H9 (cell line): ENCODE results near the gene FAM78B. TPM values are rescaled to one million over a fixed set of nuclear protein-coding genes. Genes with fewer than 3 reads are reported as not detected.

Experiments
- DNase-seq: peaks from one replicate; pipeline ENCODE4 v3.0.0-alpha.2; 2017
- H2AFZ ChIP-seq: one replicate; pipeline ENCODE4 v1.6.1; 2013; ENCODE audit warnings: mild to moderate bottlenecking, low read length, control low read depth, moderate library complexity
- H2AK5ac ChIP-seq: 2 replicates; pipeline ENCODE4 v1.6.1; 2013; ENCODE audit warnings: low read length, control low read depth, mixed read lengths; ENCODE audit not compliant: insufficient read length
- H2BK120ac ChIP-seq: one replicate; pipeline ENCODE4 v1.6.1; 2013; ENCODE audit warnings: low read depth, mild to moderate bottlenecking, low read length, control low read depth, inconsistent platforms; ENCODE audit not compliant: poor library complexity, severe bottlenecking
- H2BK12ac ChIP-seq: 2 replicates; pipeline ENCODE4 v1.6.1; 2013; ENCODE audit warnings: low read length, control low read depth, mixed read lengths, low read depth; ENCODE audit not compliant: insufficient read length
- H2BK15ac ChIP-seq: 2 replicates; pipeline ENCODE4 v1.6.1; 2013; ENCODE audit warnings: low read depth, low read length, control low read depth
- H2BK20ac ChIP-seq: one replicate; pipeline ENCODE4 v1.6.1; 2013; ENCODE audit warnings: low read depth, mild to moderate bottlenecking, low read length, control low read depth, inconsistent platforms; ENCODE audit not compliant: poor library complexity, severe bottlenecking
- H2BK5ac ChIP-seq: 2 replicates; pipeline ENCODE4 v1.6.1; 2013; ENCODE audit warnings: low read length, control low read depth, mixed read lengths; ENCODE audit not compliant: insufficient read length
- H3K14ac ChIP-seq: 2 replicates; pipeline ENCODE4 v1.6.1; 2013; ENCODE audit warnings: low read length, control low read depth; ENCODE audit not compliant: insufficient read depth
- H3K18ac ChIP-seq: 2 replicates; pipeline ENCODE4 v1.6.1; 2013; ENCODE audit warnings: low read depth, mild to moderate bottlenecking, mixed read lengths, low read length, control low read depth; ENCODE audit not compliant: insufficient read length
- H3K23ac ChIP-seq: 2 replicates; pipeline ENCODE4 v1.6.1; 2013; ENCODE audit warnings: low read length, control low read depth, mixed read lengths, low read depth; ENCODE audit not compliant: insufficient read length
- H3K23me2 ChIP-seq: 2 replicates; pipeline ENCODE4 v1.6.1; 2013; ENCODE audit warnings: low read depth, mild to moderate bottlenecking, mixed read lengths, low read length, control low read depth; ENCODE audit not compliant: insufficient read length, poor library complexity, severe bottlenecking
- H3K27ac ChIP-seq: 2 replicates; pipeline ENCODE4 v1.5.1; 2013; ENCODE audit warnings: low read length, control low read depth, mixed read lengths, low read depth; ENCODE audit not compliant: insufficient read length
- H3K27me3 ChIP-seq: 2 replicates; pipeline ENCODE4 v1.6.1; 2013; ENCODE audit warnings: low read length, control low read depth, inconsistent platforms; ENCODE audit not compliant: insufficient read depth
- H3K4ac ChIP-seq: 2 replicates; pipeline ENCODE4 v1.6.1; 2013; ENCODE audit warnings: low read depth, mild to moderate bottlenecking, control low read depth, inconsistent platforms, low read length, moderate library complexity
- H3K4me1 ChIP-seq: 2 replicates; pipeline ENCODE4 v1.6.1; 2013; ENCODE audit warnings: low read length, control low read depth, inconsistent platforms; ENCODE audit not compliant: insufficient read depth
- H3K4me2 ChIP-seq: 2 replicates; pipeline ENCODE4 v1.6.1; 2013; ENCODE audit warnings: low read length, control low read depth, mixed read lengths; ENCODE audit not compliant: insufficient read length, insufficient read depth
- H3K56ac ChIP-seq: 2 replicates; pipeline ENCODE4 v1.6.1; 2013; ENCODE audit warnings: low read depth, mild to moderate bottlenecking, mixed read lengths, low read length, control low read depth; ENCODE audit not compliant: insufficient read length
- H3K79me1 ChIP-seq: 2 replicates; pipeline ENCODE4 v1.6.1; 2013; ENCODE audit warnings: low read depth, mild to moderate bottlenecking, moderate library complexity, low read length, control low read depth, inconsistent platforms; ENCODE audit not compliant: insufficient read depth, poor library complexity, severe bottlenecking
- H3K79me2 ChIP-seq: 2 replicates; pipeline ENCODE4 v1.6.1; 2013; ENCODE audit warnings: low read length, control low read depth, inconsistent platforms; ENCODE audit not compliant: insufficient read depth
- H3K9ac ChIP-seq: 2 replicates; pipeline ENCODE4 v1.6.1; 2013; ENCODE audit warnings: low read length, control low read depth, mixed read lengths; ENCODE audit not compliant: insufficient read length; ENCODE audit errors: extremely low read depth
- H3K9me3 ChIP-seq: one replicate; pipeline ENCODE4 v1.6.1; 2013; ENCODE audit warnings: low read depth, low read length, inconsistent platforms; ENCODE audit not compliant: control insufficient read depth
- H3T11ph ChIP-seq: one replicate; pipeline ENCODE4 v1.6.1; 2013; ENCODE audit warnings: mild to moderate bottlenecking, low read length, control low read depth, inconsistent platforms
- H4K20me1 ChIP-seq: one replicate; pipeline ENCODE4 v1.6.1; 2013; ENCODE audit not compliant: control insufficient read depth, insufficient read length, insufficient read depth
- H4K5ac ChIP-seq: 2 replicates; pipeline ENCODE4 v1.6.1; 2013; ENCODE audit warnings: low read depth, mild to moderate bottlenecking, mixed read lengths, low read length, control low read depth; ENCODE audit not compliant: insufficient read length
- H4K8ac ChIP-seq: replicated peaks from 2 replicates; pipeline ENCODE4 v1.6.1; 2013; ENCODE audit warnings: low read length, control low read depth, mixed read lengths, low read depth; ENCODE audit not compliant: insufficient read length
- H4K91ac ChIP-seq: 2 replicates; pipeline ENCODE4 v1.6.1; 2013; ENCODE audit warnings: low read depth, mild to moderate bottlenecking, moderate library complexity, mixed read lengths, low read length, control low read depth; ENCODE audit not compliant: insufficient read length
- H3K27ac Mint-ChIP-seq, 3 experiments: 2 replicates in 2 of 3; 3 replicates in 1 of 3; pipeline ENCODE4 v1.8.0; 2020 to 2021; ENCODE audit warnings: mixed read lengths in 3 of 3, mild to moderate bottlenecking in 1 of 3, moderate library complexity in 1 of 3
- H3K27me3 Mint-ChIP-seq: 2 replicates; pipeline ENCODE4 v1.8.0; 2021; ENCODE audit warnings: low read depth, mild to moderate bottlenecking, moderate library complexity, mixed read lengths
- H3K36me3 Mint-ChIP-seq, 3 experiments: 2 replicates in 2 of 3; 3 replicates in 1 of 3; pipeline ENCODE4 v1.8.0; 2020 to 2021; ENCODE audit warnings: low read depth in 3 of 3, mixed read lengths in 3 of 3; ENCODE audit not compliant: insufficient read depth in 1 of 3
- H3K4me1 Mint-ChIP-seq, 2 experiments: 2 replicates each; pipeline ENCODE4 v1.8.0; 2020; ENCODE audit warnings: mixed read lengths in 2 of 2
- H3K4me3 Mint-ChIP-seq, 2 experiments: 2 replicates in 1 of 2; 3 replicates in 1 of 2; pipeline ENCODE4 v1.8.0; 2020 to 2021; ENCODE audit warnings: mild to moderate bottlenecking in 2 of 2, mixed read lengths in 2 of 2, moderate library complexity in 1 of 2
- H3K9me3 Mint-ChIP-seq, 2 experiments: 2 replicates in 1 of 2; 3 replicates in 1 of 2; pipeline ENCODE4 v1.8.0; 2020; ENCODE audit warnings: mild to moderate bottlenecking in 2 of 2, mixed read lengths in 2 of 2, moderate library complexity in 1 of 2
- CTCF ChIP-seq: fragments of 200-600 bp; sonication (generic); conservative IDR thresholded peaks from 3 replicates; pipeline ENCODE4 v1.8.0; 2021; ENCODE audit warnings: antibody characterized with exemption, mild to moderate bottlenecking
- WGBS: extraction: QIAGEN DNeasy Blood & Tissue Kit; methylation state at CpG from one replicate; pipeline ENCODE4 v1.1.7; 2013; ENCODE audit warnings: missing lambda C conversion rate, low lambda C conversion rate, mixed read lengths; ENCODE audit not compliant: insufficient read length; ENCODE audit errors: extremely low coverage; 5-methylcytosine and 5-hydroxymethylcytosine counted together
- total RNA-seq: library from RNA; stranded (reverse); gene quantifications from 2 replicates; pipeline ENCODE4 v1.2.1, GENCODE V29; 2021

FAM78B gene
- total RNA-seq, 1 experiment from 2014 or later: 2.3 TPM

GRCh38 chr1:166040202-166040997 lies 126.4 kb downstream of the FAM78B start:
- Histone ChIP-seq H4K5ac (no peak overlapping the region), H3T11ph (no peak overlapping the region), H2BK120ac (no peak overlapping the region), H3K4me2 (no peak overlapping the region), H3K79me2 (no peaks in the 10 kb centered on the region), H3K18ac (no peak overlapping the region), H2AK5ac (no peak overlapping the region), H2BK20ac (no peak overlapping the region), H3K79me1 (no peaks in the 10 kb centered on the region), H4K20me1 (no peaks in the 10 kb centered on the region), H3K27me3 (no peaks in the 10 kb centered on the region), H4K8ac (no peak overlapping the region), H3K23ac (no peak overlapping the region), H3K56ac (no peak overlapping the region), H3K9ac (no peak overlapping the region), H3K9me3 (no peaks in the 10 kb centered on the region), H3K27ac (no peak overlapping the region), H3K14ac (no peak overlapping the region), H2AFZ (no peak overlapping the region), H2BK5ac (no peak overlapping the region), H3K23me2 (peaks cover 2% of the 10 kb centered on the region), H3K4me1 (0 out of 2 replicates have a peak, but pooled peaks cover 4% of the 10 kb centered on the region), H2BK15ac (no peak overlapping the region), H3K4ac (no peak overlapping the region), H2BK12ac (no peak overlapping the region), H4K91ac (no peak overlapping the region)
- no peak for TF ChIP-seq CTCF
- Mint-ChIP-seq H3K36me3 (no peaks in the 10 kb centered on the region), H3K4me1 (peaks cover 13 to 20% of the 10 kb centered on the region in 2 experiments), H3K4me3 (no peak overlapping the region), H3K9me3 (no peaks in the 10 kb centered on the region), H3K27ac (no peak overlapping the region), H3K27me3 (peaks cover 7% of the 10 kb centered on the region)
- WGBS: no CpG with 5 or more reads among the region's 8 CpGs
- no peak for DNase-seq
